ENCODE measurements around the gene ABCD2. TPM values are rescaled to one million over a fixed set of nuclear protein-coding genes. Genes with fewer than 3 reads are reported as not detected.

Gene ABCD2
- total RNA-seq, 1 donor from 2014 or later = 4.2 TPM

DNA sequence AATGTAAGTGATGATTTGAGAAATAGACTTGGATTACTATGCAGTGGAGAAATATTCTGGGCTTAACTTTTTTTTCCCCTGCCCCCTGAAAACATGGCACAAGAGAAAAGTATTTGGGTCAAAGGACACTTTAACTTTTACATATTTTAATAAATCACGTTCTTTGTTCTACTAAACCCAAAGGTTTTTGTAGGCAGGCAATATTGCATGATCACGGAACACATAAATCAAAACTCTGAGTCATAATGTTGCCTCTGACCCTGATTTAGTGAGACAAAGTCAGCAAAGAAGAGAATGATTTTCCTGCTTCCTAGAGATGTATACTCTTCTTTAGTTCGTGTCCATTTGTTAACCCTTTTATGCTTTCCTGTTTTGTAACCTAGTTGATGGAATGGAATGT is 38.0 kb downstream of the ABCD2 start:
- H3K4me3 Mint-ChIP-seq (ENCODE audit: unreplicated experiment) = no peak overlapping the region
- no peaks in the 10 kb centered on the region for H3K4me1 Mint-ChIP-seq (ENCODE audit: low read depth, unreplicated experiment)
- H3K27ac Mint-ChIP-seq (ENCODE audit: unreplicated experiment) = no peak overlapping the region
- TF ChIP-seq, protein P1, sequence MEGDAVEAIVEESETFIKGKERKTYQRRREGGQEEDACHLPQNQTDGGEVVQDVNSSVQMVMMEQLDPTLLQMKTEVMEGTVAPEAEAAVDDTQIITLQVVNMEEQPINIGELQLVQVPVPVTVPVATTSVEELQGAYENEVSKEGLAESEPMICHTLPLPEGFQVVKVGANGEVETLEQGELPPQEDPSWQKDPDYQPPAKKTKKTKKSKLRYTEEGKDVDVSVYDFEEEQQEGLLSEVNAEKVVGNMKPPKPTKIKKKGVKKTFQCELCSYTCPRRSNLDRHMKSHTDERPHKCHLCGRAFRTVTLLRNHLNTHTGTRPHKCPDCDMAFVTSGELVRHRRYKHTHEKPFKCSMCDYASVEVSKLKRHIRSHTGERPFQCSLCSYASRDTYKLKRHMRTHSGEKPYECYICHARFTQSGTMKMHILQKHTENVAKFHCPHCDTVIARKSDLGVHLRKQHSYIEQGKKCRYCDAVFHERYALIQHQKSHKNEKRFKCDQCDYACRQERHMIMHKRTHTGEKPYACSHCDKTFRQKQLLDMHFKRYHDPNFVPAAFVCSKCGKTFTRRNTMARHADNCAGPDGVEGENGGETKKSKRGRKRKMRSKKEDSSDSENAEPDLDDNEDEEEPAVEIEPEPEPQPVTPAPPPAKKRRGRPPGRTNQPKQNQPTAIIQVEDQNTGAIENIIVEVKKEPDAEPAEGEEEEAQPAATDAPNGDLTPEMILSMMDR (IDR thresholded peaks at IDR 0.05; ENCODE audit: partially characterized antibody, unreplicated experiment) = no peak
- H3K36me3 Mint-ChIP-seq (ENCODE audit: unreplicated experiment) = no peaks in the 10 kb centered on the region
- no peak for DNase-seq
- no peaks in the 10 kb centered on the region for H3K9me3 Mint-ChIP-seq (ENCODE audit: unreplicated experiment)
- no peaks in the 10 kb centered on the region for H3K27me3 Mint-ChIP-seq (ENCODE audit: unreplicated experiment)

DNA sequence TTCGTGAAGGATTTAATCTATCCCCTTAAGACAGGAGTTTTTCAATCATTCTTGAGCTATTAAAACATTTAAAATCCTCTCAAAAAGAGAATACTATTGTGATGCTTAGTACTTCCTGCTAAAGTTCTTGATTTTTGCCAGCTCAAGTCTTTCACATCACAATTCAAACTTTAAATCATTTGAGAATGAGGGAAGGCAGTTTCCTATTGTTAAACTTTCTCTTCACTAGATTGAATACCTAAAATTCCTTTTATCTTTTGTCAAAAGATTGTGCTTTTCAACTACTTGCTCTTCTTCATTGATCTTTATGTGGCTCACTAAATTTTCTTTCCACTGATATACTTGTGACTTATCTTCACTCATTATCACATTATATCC is 44.1 kb downstream of the ABCD2 start:
- no peak for DNase-seq
- peaks cover 12% of the 10 kb centered on the region for H3K4me1 Mint-ChIP-seq (ENCODE audit: low read depth, unreplicated experiment)
- no peak overlapping the region for H3K27ac Mint-ChIP-seq (ENCODE audit: unreplicated experiment)

DNA sequence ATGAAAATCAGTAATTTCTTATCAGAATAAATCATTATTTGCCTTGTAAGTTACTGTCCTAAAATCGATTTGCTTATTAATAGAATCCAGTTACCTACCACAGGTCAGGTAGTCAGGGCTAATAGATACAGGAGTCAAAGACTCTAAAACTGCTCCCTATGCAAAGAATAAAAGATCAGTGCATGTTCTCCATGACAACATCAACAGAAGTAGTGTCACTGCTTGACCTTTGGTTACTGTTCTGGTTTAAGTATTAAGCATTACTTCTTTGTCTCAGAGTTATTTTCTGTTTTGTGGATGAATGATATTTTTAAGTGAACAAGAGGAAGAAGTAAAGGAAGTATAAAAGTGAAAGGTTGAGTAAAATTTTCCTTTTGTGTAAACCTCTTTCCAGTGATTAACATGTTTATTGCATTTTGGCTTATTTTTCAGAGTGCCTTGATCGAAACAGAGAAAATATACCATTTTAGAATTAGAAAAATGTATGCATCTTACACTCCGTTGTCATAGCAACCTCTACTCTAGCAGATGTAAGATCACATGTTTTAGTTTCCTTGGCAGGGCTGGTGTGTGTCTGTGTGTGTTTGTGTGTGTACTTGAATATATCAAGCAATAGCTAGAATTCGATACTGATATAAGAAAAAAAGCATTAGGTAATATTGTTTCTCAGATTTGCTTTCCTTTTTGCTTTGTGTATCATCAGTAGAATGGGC is 44.7 kb downstream of the ABCD2 start:
- Mint-ChIP-seq H3K27ac (ENCODE audit: unreplicated experiment) (no peak overlapping the region), H3K4me3 (ENCODE audit: unreplicated experiment) (no peak overlapping the region), H3K27me3 (ENCODE audit: unreplicated experiment) (no peaks in the 10 kb centered on the region), H3K36me3 (ENCODE audit: unreplicated experiment) (no peaks in the 10 kb centered on the region), H3K9me3 (ENCODE audit: unreplicated experiment) (no peaks in the 10 kb centered on the region), H3K4me1 (ENCODE audit: low read depth, unreplicated experiment) (peaks cover 12% of the 10 kb centered on the region)
- TF ChIP-seq, protein P1 (IDR thresholded peaks at IDR 0.05; ENCODE audit: partially characterized antibody, unreplicated experiment) = no peak
- DNase-seq = no peak

More for the DNA sequence above, 44.1 kb downstream of the ABCD2 start:
- Mint-ChIP-seq H3K9me3 (ENCODE audit: unreplicated experiment) (no peaks in the 10 kb centered on the region), H3K27me3 (ENCODE audit: unreplicated experiment) (no peaks in the 10 kb centered on the region), H3K4me3 (ENCODE audit: unreplicated experiment) (no peak overlapping the region), H3K36me3 (ENCODE audit: unreplicated experiment) (no peaks in the 10 kb centered on the region)
- TF ChIP-seq, protein P1 (IDR thresholded peaks at IDR 0.05; ENCODE audit: partially characterized antibody, unreplicated experiment) = no peak

DNA sequence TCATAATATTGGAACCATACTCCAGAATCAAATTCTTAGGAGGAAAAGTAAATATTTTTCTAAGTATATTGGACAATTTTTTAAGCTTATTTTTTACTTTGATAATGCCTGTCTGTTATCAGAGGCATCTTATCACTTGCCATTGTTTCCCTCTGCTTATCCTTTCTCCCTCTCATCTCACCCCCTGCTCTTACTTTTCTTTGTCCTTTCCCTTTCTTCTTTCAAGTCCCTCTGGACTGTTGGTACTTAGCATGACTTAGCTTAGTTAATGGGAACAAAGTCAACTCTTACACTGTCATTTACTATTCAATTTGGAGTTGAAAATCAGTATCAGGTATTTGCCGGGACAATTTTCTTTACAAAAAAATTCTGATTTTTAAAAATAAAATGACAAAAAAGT is 45.2 kb downstream of the ABCD2 start:
- no peaks in the 10 kb centered on the region for H3K27me3 Mint-ChIP-seq (ENCODE audit: unreplicated experiment)
- peaks cover 3% of the 10 kb centered on the region for H3K36me3 Mint-ChIP-seq (ENCODE audit: unreplicated experiment)
- peaks cover 12% of the 10 kb centered on the region for H3K4me1 Mint-ChIP-seq (ENCODE audit: low read depth, unreplicated experiment)
- no peak for DNase-seq
- no peaks in the 10 kb centered on the region for H3K9me3 Mint-ChIP-seq (ENCODE audit: unreplicated experiment)
- TF ChIP-seq, protein P1 (IDR thresholded peaks at IDR 0.05; ENCODE audit: partially characterized antibody, unreplicated experiment) = no peak
- H3K4me3 Mint-ChIP-seq (ENCODE audit: unreplicated experiment) = no peak overlapping the region
- H3K27ac Mint-ChIP-seq (ENCODE audit: unreplicated experiment) = no peak overlapping the region

GRCh38 chr12:39573971-39574370 is 45.6 kb downstream of the ABCD2 start:
- Mint-ChIP-seq H3K9me3 (ENCODE audit: unreplicated experiment) (no peaks in the 10 kb centered on the region), H3K27me3 (ENCODE audit: unreplicated experiment) (no peaks in the 10 kb centered on the region), H3K4me1 (ENCODE audit: low read depth, unreplicated experiment) (peaks cover 12% of the 10 kb centered on the region), H3K36me3 (ENCODE audit: unreplicated experiment) (peaks cover 4% of the 10 kb centered on the region), H3K4me3 (ENCODE audit: unreplicated experiment) (no peak overlapping the region), H3K27ac (ENCODE audit: unreplicated experiment) (no peak overlapping the region)
- DNase-seq = no peak
- TF ChIP-seq, protein P1 (IDR thresholded peaks at IDR 0.05; ENCODE audit: partially characterized antibody, unreplicated experiment) = no peak

Measured in glutamatergic neuron (in vitro differentiated cells).